Measurements from ENCODE around the gene SMCO1.

SMCO1 gene

DNA sequence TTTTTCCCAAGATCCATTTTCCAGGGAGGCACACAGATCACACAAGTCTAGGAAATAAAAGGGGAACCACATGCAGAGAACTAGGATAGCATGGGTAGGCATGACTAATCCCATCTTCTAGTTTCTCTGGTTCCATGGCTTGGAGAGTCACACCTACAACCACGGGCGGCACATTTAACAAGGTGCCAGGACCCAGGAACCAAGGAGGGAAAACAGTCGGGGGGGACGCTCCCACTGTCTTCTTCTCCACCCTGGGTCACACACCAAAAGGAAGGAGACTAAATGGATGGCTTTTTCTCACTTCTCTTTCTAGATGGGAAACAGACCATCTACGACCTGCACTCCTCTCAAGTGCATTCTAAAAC is 4.6 kb upstream of the SMCO1 start:
- H3K4ac ChIP-seq (ENCODE audit: low read depth, low read length), result no peak overlapping the region
- no peaks in the 10 kb centered on the region for H3K79me1 ChIP-seq (ENCODE audit: low read length)
- peak; percentile 37 for DNase-seq
- no peaks in the 10 kb centered on the region for H3K4me1 ChIP-seq (ENCODE audit: control insufficient read depth, low read depth, low read length)
- H3K56ac ChIP-seq (ENCODE audit: low read length), result no peak overlapping the region
- no peak overlapping the region for H2BK15ac ChIP-seq (replicated peaks; ENCODE audit: low read depth)
- no peaks in the 10 kb centered on the region for H3K36me3 ChIP-seq (ENCODE audit: control insufficient read depth, insufficient read depth, low read length)
- no peak overlapping the region for H3K27ac ChIP-seq (ENCODE audit: low read depth, low read length)
- no peak overlapping the region for H4K8ac ChIP-seq (ENCODE audit: low read depth, low read length)
- no peak overlapping the region for H2BK120ac ChIP-seq (ENCODE audit: low read depth, low read length)
- no peak overlapping the region for H3K4me3 ChIP-seq (ENCODE audit: low read length)
- WGBS (ENCODE audit: extremely low coverage, insufficient coverage, low lambda C conversion rate), result no CpG with 5 or more reads among the region's 5 CpGs
- no peak overlapping the region for H3K18ac ChIP-seq (ENCODE audit: low read length)
- no peak overlapping the region for H2BK5ac ChIP-seq (ENCODE audit: low read length)
- H3K9ac ChIP-seq (ENCODE audit: low read length), result no peak overlapping the region
- no peaks in the 10 kb centered on the region for H3K79me2 ChIP-seq (ENCODE audit: control insufficient read depth, insufficient read depth, low read length)
- no peaks in the 10 kb centered on the region for H3K27me3 ChIP-seq (ENCODE audit: insufficient read depth, low read length, poor library complexity)
- H3K23ac ChIP-seq (ENCODE audit: low read length), result no peak overlapping the region
- H2AK5ac ChIP-seq (ENCODE audit: low read length), result no peak overlapping the region
- no peak overlapping the region for H3K4me2 ChIP-seq (ENCODE audit: low read length)
- H4K5ac ChIP-seq (ENCODE audit: low read length), result no peak overlapping the region

- DNase-seq, result peak; percentile 85
- Histone ChIP-seq H3K79me2 (ENCODE audit: control insufficient read depth, insufficient read depth, low read length) (no peaks in the 10 kb centered on the region), H3K27ac (ENCODE audit: low read depth, low read length) (no peak overlapping the region), H3K4me3 (ENCODE audit: low read length) (no peak overlapping the region), H2BK5ac (ENCODE audit: low read length) (no peak overlapping the region), H3K56ac (ENCODE audit: low read length) (no peak overlapping the region), H3K4me1 (ENCODE audit: control insufficient read depth, low read depth, low read length) (no peaks in the 10 kb centered on the region), H4K5ac (ENCODE audit: low read length) (no peak overlapping the region), H3K23ac (ENCODE audit: low read length) (no peak overlapping the region), H2BK120ac (ENCODE audit: low read depth, low read length) (no peak overlapping the region), H3K18ac (ENCODE audit: low read length) (no peak overlapping the region), H3K27me3 (ENCODE audit: insufficient read depth, low read length, poor library complexity) (no peaks in the 10 kb centered on the region), H3K9ac (ENCODE audit: low read length) (no peak overlapping the region), H2AK5ac (ENCODE audit: low read length) (no peak overlapping the region), H3K4me2 (ENCODE audit: low read length) (no peak overlapping the region), H3K4ac (ENCODE audit: low read depth, low read length) (no peak overlapping the region), H2BK15ac (replicated peaks; ENCODE audit: low read depth) (no peak overlapping the region), H4K8ac (ENCODE audit: low read depth, low read length) (no peak overlapping the region), H3K79me1 (ENCODE audit: low read length) (no peaks in the 10 kb centered on the region), H3K36me3 (ENCODE audit: control insufficient read depth, insufficient read depth, low read length) (no peaks in the 10 kb centered on the region)
- no CpG with 5 or more reads among the region's 12 CpGs for WGBS (ENCODE audit: extremely low coverage, insufficient coverage, low lambda C conversion rate)
Measured at GRCh38 chr3:196518966-196519717, 4.0 kb upstream of the SMCO1 start.

- Histone ChIP-seq H3K4me2 (ENCODE audit: low read length) (no peak overlapping the region), H3K79me1 (ENCODE audit: low read length) (no peaks in the 10 kb centered on the region), H3K23ac (ENCODE audit: low read length) (no peak overlapping the region), H3K4me1 (ENCODE audit: control insufficient read depth, low read depth, low read length) (no peaks in the 10 kb centered on the region), H2BK5ac (ENCODE audit: low read length) (no peak overlapping the region), H3K18ac (ENCODE audit: low read length) (no peak overlapping the region), H3K27ac (ENCODE audit: low read depth, low read length) (no peak overlapping the region), H3K4me3 (ENCODE audit: low read length) (no peak overlapping the region), H3K36me3 (ENCODE audit: control insufficient read depth, insufficient read depth, low read length) (no peaks in the 10 kb centered on the region), H2BK15ac (replicated peaks; ENCODE audit: low read depth) (no peak overlapping the region), H3K27me3 (ENCODE audit: insufficient read depth, low read length, poor library complexity) (no peaks in the 10 kb centered on the region), H2BK120ac (ENCODE audit: low read depth, low read length) (no peak overlapping the region), H3K56ac (ENCODE audit: low read length) (no peak overlapping the region), H4K5ac (ENCODE audit: low read length) (no peak overlapping the region), H4K8ac (ENCODE audit: low read depth, low read length) (no peak overlapping the region), H3K79me2 (ENCODE audit: control insufficient read depth, insufficient read depth, low read length) (no peaks in the 10 kb centered on the region), H3K4ac (ENCODE audit: low read depth, low read length) (no peak overlapping the region), H2AK5ac (ENCODE audit: low read length) (no peak overlapping the region), H3K9ac (ENCODE audit: low read length) (no peak overlapping the region)
- no peak for DNase-seq
- no CpG with 5 or more reads among the region's 2 CpGs for WGBS (ENCODE audit: extremely low coverage, insufficient coverage, low lambda C conversion rate)
Measured at GRCh38 chr3:196517919-196518318, 2.8 kb upstream of the SMCO1 start.

DNA sequence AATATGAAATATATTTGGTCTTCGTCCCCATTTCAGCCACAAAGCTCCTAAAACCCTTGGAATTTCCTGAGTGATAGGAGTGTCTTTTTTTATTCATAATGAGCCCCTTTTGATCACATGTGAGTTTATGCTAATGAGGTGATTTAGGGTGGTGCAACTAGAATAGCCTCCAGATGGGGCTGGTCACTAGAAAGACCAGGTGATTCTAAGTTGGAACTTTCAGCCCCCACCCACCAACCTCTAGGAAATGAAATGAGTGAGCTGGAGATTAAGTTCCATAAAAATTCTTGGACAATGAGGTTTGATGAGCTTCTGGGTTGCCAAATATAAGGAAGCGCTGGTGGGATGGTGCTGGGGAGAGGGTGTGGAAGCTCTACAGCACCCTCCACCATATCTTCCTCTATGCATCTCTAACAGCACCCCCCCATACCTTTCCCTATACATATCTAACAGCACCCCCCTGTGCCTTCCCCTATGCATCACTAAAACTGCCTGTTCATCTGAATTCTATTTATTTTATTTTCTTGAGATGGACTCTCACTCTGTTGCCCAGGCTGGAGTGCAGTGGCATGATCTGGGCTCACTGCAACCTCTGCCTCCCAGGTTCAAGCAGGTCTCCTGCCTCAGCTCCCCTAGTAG is 2.1 kb upstream of the SMCO1 start:
- no peak overlapping the region for H3K27ac ChIP-seq (ENCODE audit: low read depth, low read length)
- H3K4me2 ChIP-seq (ENCODE audit: low read length), result no peak overlapping the region

GRCh38 chr3:196514350-196514716 is 813 bp downstream of the SMCO1 start:
- H3K79me2 ChIP-seq (ENCODE audit: control insufficient read depth, insufficient read depth, low read length), result no peaks in the 10 kb centered on the region
- no peak overlapping the region for H4K8ac ChIP-seq (ENCODE audit: low read depth, low read length)
- H3K4me1 ChIP-seq (ENCODE audit: control insufficient read depth, low read depth, low read length), result no peaks in the 10 kb centered on the region
- H3K36me3 ChIP-seq (ENCODE audit: control insufficient read depth, insufficient read depth, low read length), result no peaks in the 10 kb centered on the region
- no peak overlapping the region for H3K4ac ChIP-seq (ENCODE audit: low read depth, low read length)
- no CpG with 5 or more reads among the region's 1 CpG for whole genome bisulfite sequencing (ENCODE audit: extremely low coverage, insufficient coverage, low lambda C conversion rate)
- no peak overlapping the region for H2BK15ac ChIP-seq (replicated peaks; ENCODE audit: low read depth)
- H2AK5ac ChIP-seq (ENCODE audit: low read length), result no peak overlapping the region
- H3K18ac ChIP-seq (ENCODE audit: low read length), result no peak overlapping the region
- H4K5ac ChIP-seq (ENCODE audit: low read length), result no peak overlapping the region
- no peak overlapping the region for H3K4me3 ChIP-seq (ENCODE audit: low read length)
- H3K56ac ChIP-seq (ENCODE audit: low read length), result no peak overlapping the region
- DNase-seq, result no peak
- no peak overlapping the region for H3K23ac ChIP-seq (ENCODE audit: low read length)
- H3K27me3 ChIP-seq (ENCODE audit: insufficient read depth, low read length, poor library complexity), result no peaks in the 10 kb centered on the region
- no peak overlapping the region for H2BK5ac ChIP-seq (ENCODE audit: low read length)
- no peak overlapping the region for H3K27ac ChIP-seq (ENCODE audit: low read depth, low read length)
- H3K79me1 ChIP-seq (ENCODE audit: low read length), result no peaks in the 10 kb centered on the region
- H2BK120ac ChIP-seq (ENCODE audit: low read depth, low read length), result no peak overlapping the region
- H3K9ac ChIP-seq (ENCODE audit: low read length), result no peak overlapping the region
- no peak overlapping the region for H3K4me2 ChIP-seq (ENCODE audit: low read length)

More for the DNA sequence above, 2.1 kb upstream of the SMCO1 start:
- Histone ChIP-seq H2BK120ac (ENCODE audit: low read depth, low read length) (no peak overlapping the region), H3K4me3 (ENCODE audit: low read length) (no peak overlapping the region), H2BK15ac (replicated peaks; ENCODE audit: low read depth) (no peak overlapping the region), H3K4ac (ENCODE audit: low read depth, low read length) (no peak overlapping the region), H3K36me3 (ENCODE audit: control insufficient read depth, insufficient read depth, low read length) (no peaks in the 10 kb centered on the region), H3K9ac (ENCODE audit: low read length) (no peak overlapping the region), H3K27me3 (ENCODE audit: insufficient read depth, low read length, poor library complexity) (no peaks in the 10 kb centered on the region), H2BK5ac (ENCODE audit: low read length) (no peak overlapping the region), H3K79me2 (ENCODE audit: control insufficient read depth, insufficient read depth, low read length) (no peaks in the 10 kb centered on the region), H3K56ac (ENCODE audit: low read length) (no peak overlapping the region), H3K18ac (ENCODE audit: low read length) (no peak overlapping the region), H2AK5ac (ENCODE audit: low read length) (no peak overlapping the region), H3K23ac (ENCODE audit: low read length) (no peak overlapping the region), H4K8ac (ENCODE audit: low read depth, low read length) (no peak overlapping the region), H4K5ac (ENCODE audit: low read length) (no peak overlapping the region), H3K4me1 (ENCODE audit: control insufficient read depth, low read depth, low read length) (no peaks in the 10 kb centered on the region), H3K79me1 (ENCODE audit: low read length) (no peaks in the 10 kb centered on the region)
- no CpG with 5 or more reads among the region's 2 CpGs for WGBS (ENCODE audit: extremely low coverage, insufficient coverage, low lambda C conversion rate)
- DNase-seq, result no peak

Measured in mesendoderm (in vitro differentiated cells).